ENCODE results near the gene POLR2C. TPM values are rescaled to one million over a fixed set of nuclear protein-coding genes. Genes with fewer than 3 reads are reported as not detected.
"Not testable (repeated sequence)": the region's sequence is repeated elsewhere in the genome, so short reads cannot be mapped to it uniquely, and the experiment has no call there.

POLR2C gene
- total RNA-seq, 3 donors from 2014 or later = 117 to 130 (median 129) TPM

GRCh38 chr16:57498031-57498430, 35.6 kb downstream of the POLR2C start:
- Mint-ChIP-seq H3K9me3 (no peaks in the 10 kb centered on the region), H3K4me3 (no peak overlapping the region), H3K27me3 (ENCODE audit: low read depth) (peaks cover 2% of the 10 kb centered on the region), H3K4me1 (ENCODE audit: low read depth) (peaks cover 5% of the 10 kb centered on the region), H3K36me3 (ENCODE audit: insufficient read depth) (no peaks in the 10 kb centered on the region)
- ATAC-seq = no peak
- DNase-seq = no peak

GRCh38 chr16:57499941-57500340, 37.5 kb downstream of the POLR2C start:
- ATAC-seq; H3K27me3 Mint-ChIP-seq (ENCODE audit: low read depth); DNase-seq; H3K4me3 Mint-ChIP-seq; H3K4me1 Mint-ChIP-seq (ENCODE audit: low read depth); H3K9me3 Mint-ChIP-seq; H3K36me3 Mint-ChIP-seq (ENCODE audit: insufficient read depth): not testable (repeated sequence)

- H3K4me1 Mint-ChIP-seq (ENCODE audit: low read depth) = peaks cover 5% of the 10 kb centered on the region
- ATAC-seq (peak in 1 of 2 donors; percentile 18), DNase-seq (no peak)
- H3K36me3 Mint-ChIP-seq (ENCODE audit: insufficient read depth) = no peaks in the 10 kb centered on the region
- H3K27me3 Mint-ChIP-seq (ENCODE audit: low read depth) = no peaks in the 10 kb centered on the region
- no peaks in the 10 kb centered on the region for H3K9me3 Mint-ChIP-seq
- H3K4me3 Mint-ChIP-seq = no peak overlapping the region
Observed at GRCh38 chr16:57500578-57501111, 38.2 kb downstream of the POLR2C start.

DNA sequence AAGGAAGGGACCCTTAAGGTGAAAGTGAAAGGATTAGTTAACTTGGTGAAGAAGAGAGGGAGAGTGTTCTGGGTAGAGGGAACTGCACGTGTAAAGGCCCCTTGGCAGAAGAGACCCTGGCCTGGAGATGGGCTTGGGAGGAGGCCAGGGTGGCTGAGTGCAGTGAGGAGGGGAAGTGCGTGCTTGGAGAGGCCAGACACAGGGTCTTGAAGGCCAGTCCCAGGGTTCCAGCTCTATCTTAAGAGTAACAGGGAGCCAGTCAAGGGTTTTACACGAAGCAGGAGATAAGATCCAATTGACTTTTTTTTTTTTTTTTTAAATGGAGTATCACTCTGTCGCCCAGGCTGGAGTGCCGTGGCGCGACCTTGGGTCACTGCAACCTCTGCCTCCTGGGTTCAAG, 39.0 kb downstream of the POLR2C start:
- DNase-seq (no peak), ATAC-seq (no peak)
- H3K4me3 Mint-ChIP-seq = no peak overlapping the region
- peaks cover 5% of the 10 kb centered on the region for H3K4me1 Mint-ChIP-seq (ENCODE audit: low read depth)
- H3K36me3 Mint-ChIP-seq (ENCODE audit: insufficient read depth) = no peaks in the 10 kb centered on the region
- H3K9me3 Mint-ChIP-seq = no peaks in the 10 kb centered on the region
- no peaks in the 10 kb centered on the region for H3K27me3 Mint-ChIP-seq (ENCODE audit: low read depth)

DNA sequence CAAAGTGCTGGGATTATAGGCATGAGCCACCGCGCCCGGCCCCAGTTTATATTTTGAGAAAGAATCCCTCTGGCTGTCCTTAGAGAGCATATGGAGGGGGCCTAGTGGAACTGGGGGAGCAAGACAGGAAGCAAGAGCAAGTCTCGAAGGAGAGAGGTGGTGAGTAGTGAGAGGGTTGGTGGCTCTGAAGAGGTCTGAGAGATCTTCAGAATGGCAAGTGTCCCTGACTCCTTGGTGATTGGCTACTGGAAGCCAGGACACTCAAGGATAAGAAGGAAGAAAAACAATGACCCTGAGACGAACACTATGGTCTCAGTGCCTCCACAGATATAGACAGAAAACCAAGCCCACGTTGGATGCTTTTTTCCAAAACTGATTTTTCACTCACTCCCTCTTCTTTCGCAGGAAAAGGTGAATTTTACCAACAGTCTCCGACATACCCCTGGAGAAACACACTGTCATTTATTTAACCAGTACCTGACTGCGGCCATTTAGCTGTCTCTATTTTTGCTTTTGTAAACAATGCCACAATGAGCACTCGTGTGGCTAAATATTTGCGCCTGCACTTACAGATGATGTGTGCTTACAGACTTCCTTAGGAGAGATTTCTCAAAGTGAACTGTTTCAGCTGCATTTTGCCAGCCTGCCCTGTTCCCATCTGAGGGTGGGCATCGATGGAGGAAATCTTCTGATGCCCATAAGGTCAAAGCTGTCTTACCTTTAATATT, 39.7 kb downstream of the POLR2C start:
- H3K27me3 Mint-ChIP-seq (ENCODE audit: low read depth) = no peaks in the 10 kb centered on the region
- no peaks in the 10 kb centered on the region for H3K36me3 Mint-ChIP-seq (ENCODE audit: insufficient read depth)
- H3K4me1 Mint-ChIP-seq (ENCODE audit: low read depth) = peaks cover 5% of the 10 kb centered on the region
- no peak overlapping the region for H3K4me3 Mint-ChIP-seq
- no peaks in the 10 kb centered on the region for H3K9me3 Mint-ChIP-seq
- no peak for DNase-seq
- no peak for ATAC-seq

GRCh38 chr16:57503366-57503765, 40.9 kb downstream of the POLR2C start:
- DNase-seq = no peak
- no peak overlapping the region for H3K4me3 Mint-ChIP-seq
- no peaks in the 10 kb centered on the region for H3K27me3 Mint-ChIP-seq (ENCODE audit: low read depth)
- no peak for ATAC-seq
- no peaks in the 10 kb centered on the region for H3K36me3 Mint-ChIP-seq (ENCODE audit: insufficient read depth)
- H3K9me3 Mint-ChIP-seq = no peaks in the 10 kb centered on the region
- H3K4me1 Mint-ChIP-seq (ENCODE audit: low read depth) = peaks cover 5% of the 10 kb centered on the region

GRCh38 chr16:57504001-57504400, 41.5 kb downstream of the POLR2C start:
- peaks cover 5% of the 10 kb centered on the region for H3K4me1 Mint-ChIP-seq (ENCODE audit: low read depth)
- no peaks in the 10 kb centered on the region for H3K36me3 Mint-ChIP-seq (ENCODE audit: insufficient read depth)
- ATAC-seq = no peak
- H3K4me3 Mint-ChIP-seq = no peak overlapping the region
- H3K27me3 Mint-ChIP-seq (ENCODE audit: low read depth) = no peaks in the 10 kb centered on the region
- DNase-seq = no peak
- no peaks in the 10 kb centered on the region for H3K9me3 Mint-ChIP-seq

GRCh38 chr16:57504491-57504890, 42.0 kb downstream of the POLR2C start:
- DNase-seq = no peak
- Mint-ChIP-seq H3K9me3 (no peaks in the 10 kb centered on the region), H3K4me3 (no peak overlapping the region), H3K27me3 (ENCODE audit: low read depth) (no peaks in the 10 kb centered on the region), H3K4me1 (ENCODE audit: low read depth) (peaks cover 5% of the 10 kb centered on the region), H3K36me3 (ENCODE audit: insufficient read depth) (no peaks in the 10 kb centered on the region)
- no peak for ATAC-seq

DNA sequence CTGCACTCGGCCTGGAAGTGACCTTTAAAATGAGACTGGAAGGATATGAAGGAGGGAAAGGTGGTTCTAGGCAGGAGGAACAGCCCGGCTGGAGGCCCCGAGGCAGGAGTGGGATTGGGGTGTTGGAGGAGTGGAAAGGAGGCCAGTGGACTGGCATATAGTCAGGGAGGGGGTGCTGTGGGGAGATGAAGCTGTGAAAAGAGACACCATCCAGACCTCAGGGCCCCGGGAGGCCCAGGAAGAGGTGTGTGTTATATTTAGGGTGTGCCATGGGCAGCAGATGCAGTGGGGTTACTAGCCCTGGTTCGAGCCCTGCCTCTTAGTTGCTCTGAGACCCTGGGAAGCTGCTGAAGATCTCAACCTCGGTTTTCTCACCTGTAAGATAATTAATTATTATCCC, 42.7 kb downstream of the POLR2C start:
- H3K4me1 Mint-ChIP-seq (ENCODE audit: low read depth) = peaks cover 5% of the 10 kb centered on the region

GRCh38 chr16:57507136-57508034, 44.9 kb downstream of the POLR2C start:
- ATAC-seq = no peak
- Mint-ChIP-seq H3K4me3 (no peak overlapping the region), H3K4me1 (ENCODE audit: low read depth) (no peaks in the 10 kb centered on the region), H3K27me3 (ENCODE audit: low read depth) (no peaks in the 10 kb centered on the region), H3K36me3 (ENCODE audit: insufficient read depth) (no peaks in the 10 kb centered on the region), H3K9me3 (no peaks in the 10 kb centered on the region)
- no peak for DNase-seq

More for the DNA sequence above, 42.7 kb downstream of the POLR2C start:
- no peak overlapping the region for H3K4me3 Mint-ChIP-seq
- no peaks in the 10 kb centered on the region for H3K9me3 Mint-ChIP-seq
- H3K27me3 Mint-ChIP-seq (ENCODE audit: low read depth) = no peaks in the 10 kb centered on the region
- DNase-seq (no peak), ATAC-seq (no peak)
- H3K36me3 Mint-ChIP-seq (ENCODE audit: insufficient read depth) = no peaks in the 10 kb centered on the region

DNA sequence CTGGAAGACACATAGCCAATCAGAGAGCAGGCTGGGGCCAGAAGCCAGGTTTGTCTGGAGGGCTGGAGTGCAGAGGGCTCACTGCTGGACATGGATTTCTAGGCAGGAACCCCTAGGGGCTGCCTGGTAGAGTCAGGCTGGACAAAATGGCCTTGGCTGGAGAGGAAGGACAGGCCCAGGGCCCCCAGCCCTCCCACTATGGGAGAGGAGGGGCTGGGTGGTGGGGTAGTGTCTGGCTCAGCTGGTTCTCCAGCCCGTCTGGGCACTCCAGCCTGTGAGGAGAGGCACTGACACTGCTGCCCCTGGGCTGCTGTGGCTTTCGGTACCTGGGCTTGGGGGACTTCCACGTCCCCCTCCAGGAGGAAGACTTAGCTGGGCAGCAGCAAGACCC, 45.6 kb downstream of the POLR2C start:
- Mint-ChIP-seq H3K9me3 (no peaks in the 10 kb centered on the region), H3K27me3 (ENCODE audit: low read depth) (no peaks in the 10 kb centered on the region), H3K4me3 (no peak overlapping the region), H3K36me3 (ENCODE audit: insufficient read depth) (no peaks in the 10 kb centered on the region), H3K4me1 (ENCODE audit: low read depth) (no peaks in the 10 kb centered on the region)
- ATAC-seq (no peak), DNase-seq (no peak)

DNA sequence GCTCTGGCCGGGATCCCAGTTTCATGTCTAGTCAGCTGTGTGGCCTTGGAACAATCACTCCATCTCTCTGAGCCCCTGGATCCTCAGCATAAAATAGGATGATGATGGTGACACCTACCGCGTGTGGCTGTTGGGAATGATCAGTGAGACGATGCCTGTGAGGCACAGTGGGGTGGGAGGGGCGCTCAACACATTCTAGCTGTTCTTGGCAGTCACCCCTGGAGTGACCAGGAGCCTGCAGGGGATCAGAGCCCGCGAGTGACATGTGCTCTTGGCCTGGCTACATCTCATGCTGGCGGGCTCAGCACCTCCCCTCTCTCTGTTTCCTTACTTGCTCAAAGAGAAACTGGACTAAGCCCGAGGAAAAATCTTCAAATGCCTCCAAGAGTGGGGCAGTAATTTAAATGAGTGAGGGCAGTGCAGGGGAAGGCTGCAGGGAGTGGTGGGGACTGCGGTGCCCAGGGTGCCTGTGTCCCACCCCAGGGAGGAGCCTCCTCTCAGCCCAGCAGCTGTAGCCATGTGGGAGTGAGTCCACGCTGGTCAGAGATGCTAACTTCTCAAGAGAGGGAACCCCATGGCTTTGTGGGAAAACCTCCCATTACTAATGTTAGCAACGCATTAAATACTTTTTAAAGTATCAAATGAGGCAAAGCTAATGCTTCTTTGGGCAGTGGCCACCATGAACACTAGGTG, 46.9 kb downstream of the POLR2C start:
- ATAC-seq (no peak), DNase-seq (no peak)
- H3K9me3 Mint-ChIP-seq = no peaks in the 10 kb centered on the region
- H3K27me3 Mint-ChIP-seq (ENCODE audit: low read depth) = no peaks in the 10 kb centered on the region
- H3K4me1 Mint-ChIP-seq (ENCODE audit: low read depth) = no peaks in the 10 kb centered on the region
- H3K4me3 Mint-ChIP-seq = no peak overlapping the region
- H3K36me3 Mint-ChIP-seq (ENCODE audit: insufficient read depth) = no peaks in the 10 kb centered on the region

DNA sequence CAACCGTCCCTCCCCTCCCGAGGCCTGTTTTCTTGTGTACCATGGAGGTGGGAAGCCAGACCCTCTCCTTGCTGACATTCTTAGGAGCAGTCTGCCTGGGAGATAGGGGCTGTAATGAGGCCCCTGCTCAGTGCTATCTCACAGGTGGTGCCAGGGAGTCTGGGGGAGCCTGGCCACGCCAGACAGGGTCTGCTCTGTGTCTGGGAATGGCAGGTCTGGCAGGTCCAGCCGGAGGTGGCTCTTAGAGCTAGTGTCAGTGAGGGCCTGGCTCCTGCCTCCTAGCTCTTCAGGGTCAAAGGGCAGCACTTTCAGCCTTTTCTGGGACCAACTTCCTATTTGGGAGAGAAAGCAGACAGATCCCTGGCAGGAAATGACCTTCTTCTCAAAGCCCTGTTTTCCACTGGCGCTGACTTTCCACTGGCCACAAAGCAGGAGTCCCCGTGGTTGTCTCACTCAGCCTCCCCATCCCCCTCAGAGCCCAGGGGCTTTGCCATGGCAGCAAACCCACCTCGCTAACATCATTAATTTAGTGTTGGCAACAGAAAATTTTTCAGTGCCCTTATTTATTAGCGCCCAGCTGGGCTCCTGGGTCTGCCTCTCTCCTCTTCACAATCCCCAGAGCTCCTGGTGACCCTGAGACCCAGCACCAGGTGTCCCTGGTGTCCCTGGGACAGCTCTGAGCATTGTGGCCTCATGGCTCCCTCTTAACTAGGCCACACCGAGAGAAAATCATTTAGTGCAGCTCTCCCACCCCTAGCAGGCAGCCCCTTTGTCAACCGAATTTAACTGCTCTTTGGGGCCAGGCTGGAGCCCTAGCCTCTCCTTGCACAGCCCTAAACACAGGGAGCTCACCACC, 47.8 kb downstream of the POLR2C start:
- Mint-ChIP-seq H3K27me3 (ENCODE audit: low read depth) (no peaks in the 10 kb centered on the region), H3K4me1 (ENCODE audit: low read depth) (no peaks in the 10 kb centered on the region), H3K36me3 (ENCODE audit: insufficient read depth) (peaks cover 3% of the 10 kb centered on the region), H3K9me3 (no peaks in the 10 kb centered on the region), H3K4me3 (no peak overlapping the region)
- ATAC-seq (no peak), DNase-seq (no peak)

All from activated T-cell treated with anti-CD3 and anti-CD28 coated beads, Interleukin-2, amount 50 U/mL, for 4 hours (primary cell).